ENCODE results near the gene PNPLA7. TPM values are rescaled to one million over a fixed set of nuclear protein-coding genes. Genes with fewer than 3 reads are reported as not detected.

The PNPLA7 gene
- total RNA-seq, 1 experiment from 2014 or later = 3.9 TPM

DNA sequence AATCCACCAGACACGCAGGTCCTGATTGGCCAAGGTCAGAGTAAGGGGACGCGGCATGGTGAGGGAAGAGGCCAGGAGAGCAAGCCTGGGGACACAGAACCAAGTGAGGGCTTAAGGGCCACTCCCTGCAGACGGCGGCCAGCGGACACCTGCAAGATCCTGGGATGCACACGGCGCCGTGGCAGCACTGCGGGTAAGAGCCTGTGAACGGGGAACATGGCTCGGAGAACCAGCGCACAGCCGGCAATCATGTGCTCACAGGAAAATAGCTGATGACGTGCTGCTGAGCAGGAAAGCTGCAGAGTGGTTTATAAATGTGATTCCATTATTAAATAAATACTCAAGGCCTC lies 64.1 kb downstream of the PNPLA7 start:
- CTCF ChIA-PET = no interaction called here
- Histone ChIP-seq H3K27ac (ENCODE audit: low read length) (no peak overlapping the region), H3K4me1 (ENCODE audit: control insufficient read depth, insufficient read depth, low read length) (peaks cover 7% of the 10 kb centered on the region; the same call in 1 of the 2 replicates), H3K27me3 (ENCODE audit: control insufficient read depth, insufficient read depth, low read length) (no peaks in the 10 kb centered on the region), H3K36me3 (ENCODE audit: control insufficient read depth, insufficient read depth, low read length) (no peaks in the 10 kb centered on the region), H3K4me3 (ENCODE audit: low read depth in 2 of 2, low read length in 2 of 2) (no peak overlapping the region), H3K9me3 (ENCODE audit: control insufficient read depth, insufficient read depth, low read depth, low read length) (no peaks in the 10 kb centered on the region)
- in situ Hi-C loops (cut with HindIII; ENCODE audit: low pct_unique_long_range_greater_than_20kb, low sequenced_read_pairs) = no loop called here
- intact Hi-C loops (cut with micrococcal nuclease; ENCODE audit: unreplicated experiment) = no loop called here
- TF ChIP-seq, protein P1, sequence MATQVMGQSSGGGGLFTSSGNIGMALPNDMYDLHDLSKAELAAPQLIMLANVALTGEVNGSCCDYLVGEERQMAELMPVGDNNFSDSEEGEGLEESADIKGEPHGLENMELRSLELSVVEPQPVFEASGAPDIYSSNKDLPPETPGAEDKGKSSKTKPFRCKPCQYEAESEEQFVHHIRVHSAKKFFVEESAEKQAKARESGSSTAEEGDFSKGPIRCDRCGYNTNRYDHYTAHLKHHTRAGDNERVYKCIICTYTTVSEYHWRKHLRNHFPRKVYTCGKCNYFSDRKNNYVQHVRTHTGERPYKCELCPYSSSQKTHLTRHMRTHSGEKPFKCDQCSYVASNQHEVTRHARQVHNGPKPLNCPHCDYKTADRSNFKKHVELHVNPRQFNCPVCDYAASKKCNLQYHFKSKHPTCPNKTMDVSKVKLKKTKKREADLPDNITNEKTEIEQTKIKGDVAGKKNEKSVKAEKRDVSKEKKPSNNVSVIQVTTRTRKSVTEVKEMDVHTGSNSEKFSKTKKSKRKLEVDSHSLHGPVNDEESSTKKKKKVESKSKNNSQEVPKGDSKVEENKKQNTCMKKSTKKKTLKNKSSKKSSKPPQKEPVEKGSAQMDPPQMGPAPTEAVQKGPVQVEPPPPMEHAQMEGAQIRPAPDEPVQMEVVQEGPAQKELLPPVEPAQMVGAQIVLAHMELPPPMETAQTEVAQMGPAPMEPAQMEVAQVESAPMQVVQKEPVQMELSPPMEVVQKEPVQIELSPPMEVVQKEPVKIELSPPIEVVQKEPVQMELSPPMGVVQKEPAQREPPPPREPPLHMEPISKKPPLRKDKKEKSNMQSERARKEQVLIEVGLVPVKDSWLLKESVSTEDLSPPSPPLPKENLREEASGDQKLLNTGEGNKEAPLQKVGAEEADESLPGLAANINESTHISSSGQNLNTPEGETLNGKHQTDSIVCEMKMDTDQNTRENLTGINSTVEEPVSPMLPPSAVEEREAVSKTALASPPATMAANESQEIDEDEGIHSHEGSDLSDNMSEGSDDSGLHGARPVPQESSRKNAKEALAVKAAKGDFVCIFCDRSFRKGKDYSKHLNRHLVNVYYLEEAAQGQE (IDR thresholded peaks at IDR 0.05; ENCODE audit: insufficient read depth in 1 of 2, low read depth in 2 of 2, low read length in 1 of 2) = no peak
- TF ChIP-seq, protein P2, sequence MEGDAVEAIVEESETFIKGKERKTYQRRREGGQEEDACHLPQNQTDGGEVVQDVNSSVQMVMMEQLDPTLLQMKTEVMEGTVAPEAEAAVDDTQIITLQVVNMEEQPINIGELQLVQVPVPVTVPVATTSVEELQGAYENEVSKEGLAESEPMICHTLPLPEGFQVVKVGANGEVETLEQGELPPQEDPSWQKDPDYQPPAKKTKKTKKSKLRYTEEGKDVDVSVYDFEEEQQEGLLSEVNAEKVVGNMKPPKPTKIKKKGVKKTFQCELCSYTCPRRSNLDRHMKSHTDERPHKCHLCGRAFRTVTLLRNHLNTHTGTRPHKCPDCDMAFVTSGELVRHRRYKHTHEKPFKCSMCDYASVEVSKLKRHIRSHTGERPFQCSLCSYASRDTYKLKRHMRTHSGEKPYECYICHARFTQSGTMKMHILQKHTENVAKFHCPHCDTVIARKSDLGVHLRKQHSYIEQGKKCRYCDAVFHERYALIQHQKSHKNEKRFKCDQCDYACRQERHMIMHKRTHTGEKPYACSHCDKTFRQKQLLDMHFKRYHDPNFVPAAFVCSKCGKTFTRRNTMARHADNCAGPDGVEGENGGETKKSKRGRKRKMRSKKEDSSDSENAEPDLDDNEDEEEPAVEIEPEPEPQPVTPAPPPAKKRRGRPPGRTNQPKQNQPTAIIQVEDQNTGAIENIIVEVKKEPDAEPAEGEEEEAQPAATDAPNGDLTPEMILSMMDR (IDR thresholded peaks at IDR 0.05) = no peak
- no peak for TF ChIP-seq POLR2AphosphoS5 (IDR thresholded peaks at IDR 0.05; ENCODE audit: low read depth, low read length)
- TF ChIP-seq TCF7L2 (IDR thresholded peaks at IDR 0.05; ENCODE audit: low read depth, low read length) = no peak
- no peak for TF ChIP-seq SIN3A (IDR thresholded peaks at IDR 0.05; ENCODE audit: borderline replicate concordance, insufficient read depth, low read depth, low read length)
- DNase-seq (ENCODE audit: low read depth, low spot score) = no peak
- BruUV-seq (replicated peaks) = no TSS peak
- no peak for ATAC-seq
- POLR2A ChIA-PET = no interaction called here

DNA sequence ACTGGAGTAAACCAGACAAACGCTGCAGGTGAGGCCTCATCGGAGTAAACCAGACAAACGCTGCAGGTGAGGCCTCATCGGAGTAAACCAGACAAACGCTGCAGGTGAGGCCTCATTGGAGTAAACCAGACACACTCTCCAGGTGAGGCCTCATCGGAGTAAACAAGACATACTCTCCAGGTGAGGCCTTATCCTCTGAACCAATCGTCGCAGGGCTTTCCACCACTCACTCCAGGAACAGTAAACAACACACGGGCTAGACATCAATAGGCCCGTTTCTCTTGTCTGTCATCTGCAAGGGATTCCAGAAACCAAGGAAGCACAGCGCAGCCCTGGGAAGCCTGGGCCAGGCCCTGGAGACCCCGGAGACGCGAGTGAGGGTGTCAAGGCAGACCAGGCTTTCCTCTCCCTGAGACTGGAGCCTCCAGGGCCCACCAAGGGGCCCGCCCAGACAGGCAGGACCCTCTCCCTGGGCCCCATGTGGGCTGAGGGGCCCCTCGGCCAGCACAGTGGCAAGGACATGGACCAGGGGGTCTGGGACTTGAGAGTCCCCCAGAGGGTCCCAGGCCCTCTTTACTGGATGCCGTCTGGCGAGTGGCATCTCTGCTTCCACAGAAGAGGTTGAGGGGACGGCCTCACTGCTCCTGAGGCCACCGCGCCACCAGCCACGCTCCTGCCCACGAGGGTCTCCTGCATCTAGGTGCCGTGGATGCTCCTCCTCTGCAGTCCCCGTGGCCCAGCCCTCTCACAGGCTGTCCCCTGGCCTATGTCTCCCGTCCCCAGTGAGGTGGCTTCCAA lies 64.7 kb downstream of the PNPLA7 start:
- no peaks in the 10 kb centered on the region for H3K36me3 ChIP-seq (ENCODE audit: control insufficient read depth, insufficient read depth, low read length)
- no peak overlapping the region for H3K4me3 ChIP-seq (ENCODE audit: low read depth in 2 of 2, low read length in 2 of 2)
- DNase-seq (ENCODE audit: low read depth, low spot score) (no peak), ATAC-seq (no peak)
- no peaks in the 10 kb centered on the region for H3K27me3 ChIP-seq (ENCODE audit: control insufficient read depth, insufficient read depth, low read length)
- in situ Hi-C loops (cut with HindIII; ENCODE audit: low pct_unique_long_range_greater_than_20kb, low sequenced_read_pairs) = no loop called here
- no peak for TF ChIP-seq POLR2AphosphoS5 (IDR thresholded peaks at IDR 0.05; ENCODE audit: low read depth, low read length)
- H3K4me1 ChIP-seq (ENCODE audit: control insufficient read depth, insufficient read depth, low read length) = peaks cover 7% of the 10 kb centered on the region; the same call in 1 of the 2 replicates
- H3K27ac ChIP-seq (ENCODE audit: low read length) = no peak overlapping the region
- H3K9me3 ChIP-seq (ENCODE audit: control insufficient read depth, insufficient read depth, low read depth, low read length) = no peaks in the 10 kb centered on the region
- intact Hi-C loops (cut with micrococcal nuclease; ENCODE audit: unreplicated experiment) = no loop called here
- POLR2A ChIA-PET = no interaction called here
- BruUV-seq (replicated peaks) = no TSS peak
- CTCF ChIA-PET = no interaction called here

DNA sequence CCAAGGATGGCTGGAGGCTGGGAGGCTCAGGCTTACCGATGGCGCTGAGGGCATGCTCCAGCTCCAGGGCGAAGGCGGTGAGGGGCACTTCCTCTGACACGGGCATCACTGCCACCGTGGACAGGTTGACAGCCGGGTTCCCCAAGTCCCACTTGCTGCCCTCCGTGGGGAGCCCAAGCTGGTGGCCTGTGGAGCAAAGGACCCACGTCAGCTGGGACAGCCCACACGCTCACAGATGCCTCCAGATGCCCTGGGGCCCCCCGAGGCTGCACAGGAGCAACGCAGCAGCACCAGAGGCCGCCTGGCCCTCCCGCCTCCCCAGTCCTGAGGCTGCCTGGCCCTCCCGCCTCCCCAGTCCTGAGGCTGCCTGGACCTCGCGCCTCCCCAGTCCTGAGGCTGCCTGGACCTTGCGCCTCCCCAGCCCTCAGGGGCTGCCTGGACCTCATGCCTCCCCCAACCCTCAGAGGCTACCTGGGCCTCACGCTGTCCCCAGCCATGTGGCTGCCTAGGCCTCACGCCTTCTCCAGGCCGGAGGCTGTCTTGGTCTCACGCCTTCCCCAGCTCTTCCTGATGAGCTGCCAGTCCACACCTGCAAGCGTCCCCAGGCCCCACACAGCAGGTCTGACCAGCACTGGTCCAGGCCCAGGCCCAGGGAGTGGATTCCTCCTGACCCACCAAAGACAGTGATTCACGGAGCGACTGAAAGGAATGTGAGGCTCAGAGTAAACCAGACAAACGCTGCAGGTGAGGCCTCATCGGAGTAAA lies 65.5 kb downstream of the PNPLA7 start:
- Histone ChIP-seq H3K27me3 (ENCODE audit: control insufficient read depth, insufficient read depth, low read length) (no peaks in the 10 kb centered on the region), H3K4me3 (ENCODE audit: low read depth in 2 of 2, low read length in 2 of 2) (no peak overlapping the region), H3K36me3 (ENCODE audit: control insufficient read depth, insufficient read depth, low read length) (no peaks in the 10 kb centered on the region), H3K27ac (ENCODE audit: low read length) (no peak overlapping the region), H3K4me1 (ENCODE audit: control insufficient read depth, insufficient read depth, low read length) (peaks cover 9% of the 10 kb centered on the region; the same call in 1 of the 2 replicates), H3K9me3 (ENCODE audit: control insufficient read depth, insufficient read depth, low read depth, low read length) (no peaks in the 10 kb centered on the region)
- intact Hi-C loops (cut with micrococcal nuclease; ENCODE audit: unreplicated experiment) (no loop called here), in situ Hi-C loops (cut with HindIII; ENCODE audit: low pct_unique_long_range_greater_than_20kb, low sequenced_read_pairs) (no loop called here)
- no TSS peak for BruUV-seq (replicated peaks)
- POLR2A ChIA-PET = no interaction called here
- no peak for ATAC-seq
- TF ChIP-seq, protein P2 (IDR thresholded peaks at IDR 0.05) = no peak
- TF ChIP-seq TCF7L2 (IDR thresholded peaks at IDR 0.05; ENCODE audit: low read depth, low read length) = no peak
- TF ChIP-seq, protein P1 (IDR thresholded peaks at IDR 0.05; ENCODE audit: insufficient read depth in 1 of 2, low read depth in 2 of 2, low read length in 1 of 2) = no peak
- TF ChIP-seq POLR2AphosphoS5 (IDR thresholded peaks at IDR 0.05; ENCODE audit: low read depth, low read length) = no peak
- no peak for TF ChIP-seq SIN3A (IDR thresholded peaks at IDR 0.05; ENCODE audit: borderline replicate concordance, insufficient read depth, low read depth, low read length)
- CTCF ChIA-PET = no interaction called here
- no peak for DNase-seq (ENCODE audit: low read depth, low spot score)

Data from Panc1 (cell line).